SU-DHL-6 (cell line): ENCODE results near the gene LYSMD4.

Experiments used
- CTCF ChIP-seq: fragments of 200-600 bp; sonication (generic); IDR thresholded peaks from one replicate; pipeline ENCODE4 v1.5.1; 2017; ENCODE audit warnings: antibody characterized with exemption, mild to moderate bottlenecking, low read length, moderate library complexity; ENCODE audit not compliant: insufficient read depth, poor library complexity, severe bottlenecking
- EZH2phosphoT487 ChIP-seq: fragments of 200-600 bp; sonication (generic), shearing (Covaris generic); conservative IDR thresholded peaks from 2 replicates; pipeline ENCODE4 v1.6.1; 2018; ENCODE audit warnings: mild to moderate bottlenecking, antibody characterized with exemption, low read length, moderate library complexity, mixed read lengths

GRCh38 chr15:99683000-99683670 lies 50.1 kb downstream of the LYSMD4 start:
- TF ChIP-seq CTCF: no peak
- no peak for TF ChIP-seq EZH2phosphoT487
